Measurements from ENCODE around the gene GPR63.

Gene GPR63

DNA sequence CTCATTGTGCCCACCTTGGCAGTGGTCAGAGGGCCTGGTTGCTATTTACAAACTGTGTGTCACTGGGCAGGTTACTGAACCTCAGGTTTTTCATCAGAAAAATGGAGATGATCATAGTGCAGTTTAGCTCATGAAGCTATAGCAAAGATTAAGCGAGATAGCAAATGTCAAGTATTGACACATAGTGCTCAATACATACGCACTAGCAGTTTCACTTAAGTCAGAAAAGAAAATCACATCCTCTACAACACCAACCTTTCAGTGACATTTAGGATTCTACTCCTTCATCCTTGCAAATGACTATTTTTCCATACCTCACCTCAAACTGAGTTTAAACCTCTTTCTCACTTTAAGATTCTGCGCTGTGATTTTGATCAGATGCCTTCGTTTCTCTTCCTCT lies 16.2 kb downstream of the GPR63 start:
- DNase-seq (ENCODE audit: low read depth in 2 of 2): no peak

DNA sequence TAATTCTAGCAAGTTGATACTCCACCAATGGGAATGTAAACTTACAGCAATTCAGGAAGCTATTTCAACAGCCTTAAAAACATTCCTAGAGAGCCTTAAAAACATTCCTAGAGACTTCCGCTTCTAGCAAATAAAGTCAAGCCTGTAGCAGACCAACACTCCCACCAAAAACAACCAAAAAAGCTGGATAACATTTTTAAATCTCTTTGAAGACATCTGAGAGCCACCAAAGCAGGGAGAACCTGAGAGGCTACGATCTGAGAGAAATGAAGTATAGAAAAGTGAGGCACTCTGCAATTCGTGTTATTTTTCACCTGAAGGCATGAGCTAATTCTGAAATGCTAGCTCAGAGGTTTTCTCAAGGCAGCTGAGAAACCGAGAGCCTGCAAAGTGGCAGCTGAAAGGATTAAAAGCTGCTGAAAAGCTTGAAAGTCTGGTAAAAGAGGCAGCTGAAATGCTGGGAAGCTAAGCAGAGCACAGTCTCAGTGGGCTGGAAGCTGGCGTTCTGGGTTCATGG lies 20.9 kb downstream of the GPR63 start:
- DNase-seq (ENCODE audit: low read depth in 2 of 2): no peak

DNA sequence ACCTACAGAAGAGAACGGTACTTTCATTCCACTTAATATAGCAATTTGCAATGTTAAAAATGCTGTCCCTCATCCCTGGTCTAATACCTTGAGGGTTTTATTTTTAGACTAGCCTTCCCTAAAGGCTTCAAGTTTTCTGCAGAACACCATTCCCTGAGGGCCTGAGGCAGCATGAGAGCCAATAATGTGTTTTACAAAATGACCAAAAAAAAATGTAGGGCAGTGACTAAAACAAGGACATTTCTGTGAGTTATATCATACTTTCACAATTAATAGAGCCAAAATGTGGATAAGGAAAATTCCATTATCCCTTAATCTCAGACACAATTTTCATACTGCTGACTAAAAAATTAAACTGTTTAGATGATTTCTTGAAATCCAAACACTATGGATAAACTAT lies 22.7 kb downstream of the GPR63 start:
- no peak for DNase-seq (ENCODE audit: low read depth in 2 of 2)

DNA sequence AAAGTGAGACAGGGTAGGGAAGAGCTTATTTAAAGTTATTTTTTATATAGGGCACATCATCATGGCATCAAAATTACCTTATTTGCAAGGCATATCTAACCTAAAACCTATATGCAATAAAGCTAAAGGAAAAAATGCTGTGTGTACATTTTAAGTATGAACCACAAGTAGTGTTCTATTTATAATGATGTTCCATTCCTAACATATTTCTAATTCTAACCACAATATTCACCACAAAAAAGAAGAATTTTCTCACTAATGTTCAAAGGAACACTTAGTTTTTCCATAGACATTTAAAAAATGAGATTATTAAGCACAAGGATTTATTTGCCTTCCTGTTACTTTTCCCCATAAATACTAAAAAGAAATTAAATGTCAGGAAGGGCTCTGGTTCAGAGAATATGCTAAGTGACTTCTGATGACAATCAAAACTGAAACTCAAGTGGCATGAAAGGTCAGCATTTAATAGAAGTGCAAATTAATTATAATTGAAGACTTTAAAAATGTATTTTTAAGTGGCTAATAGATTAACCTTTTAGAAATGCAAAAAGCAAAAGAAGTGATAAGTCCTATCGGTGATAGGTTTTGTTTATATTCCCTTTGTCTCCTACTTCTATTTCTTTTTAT lies 25.1 kb downstream of the GPR63 start:
- no peak for DNase-seq (ENCODE audit: low read depth in 2 of 2)

DNA sequence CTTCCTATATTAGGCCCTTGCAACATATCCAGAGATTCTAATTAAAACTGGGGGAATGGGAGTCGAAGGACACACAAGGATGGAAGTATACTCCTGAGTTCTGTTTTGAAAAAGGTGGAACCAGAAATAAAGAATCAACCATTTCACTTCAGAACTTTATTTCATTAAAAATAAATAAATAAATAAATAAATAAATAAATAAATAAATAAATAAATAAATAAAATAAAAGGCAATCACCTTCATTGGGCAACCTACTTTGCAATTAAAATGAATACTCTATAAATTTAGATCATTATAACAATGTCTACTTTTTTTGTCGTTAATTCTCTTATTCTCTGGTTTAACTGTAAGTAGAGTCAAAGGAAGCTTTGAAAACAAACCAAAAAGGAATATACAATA lies 25.6 kb downstream of the GPR63 start:
- no peak for DNase-seq (ENCODE audit: low read depth in 2 of 2)

DNA sequence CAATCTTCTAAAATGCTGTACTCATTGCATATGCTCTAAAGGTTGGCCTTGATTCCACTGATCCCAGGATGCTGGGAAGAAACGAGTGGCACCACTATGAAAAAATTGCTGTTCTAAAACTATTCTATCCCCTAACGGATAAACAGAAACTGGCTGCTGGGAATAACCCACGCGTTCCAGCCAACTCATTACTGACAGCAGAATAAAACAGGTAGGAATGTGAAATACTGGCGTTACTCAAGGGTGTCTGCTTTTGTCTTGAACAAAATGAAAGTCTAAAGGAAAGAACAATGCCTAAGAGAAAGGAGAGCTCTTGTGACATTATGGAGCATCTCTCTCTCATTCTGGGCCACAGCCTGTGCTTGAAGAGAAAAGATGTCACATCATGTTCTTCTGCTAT lies 26.1 kb downstream of the GPR63 start:
- no peak for DNase-seq (ENCODE audit: low read depth in 2 of 2)

DNA sequence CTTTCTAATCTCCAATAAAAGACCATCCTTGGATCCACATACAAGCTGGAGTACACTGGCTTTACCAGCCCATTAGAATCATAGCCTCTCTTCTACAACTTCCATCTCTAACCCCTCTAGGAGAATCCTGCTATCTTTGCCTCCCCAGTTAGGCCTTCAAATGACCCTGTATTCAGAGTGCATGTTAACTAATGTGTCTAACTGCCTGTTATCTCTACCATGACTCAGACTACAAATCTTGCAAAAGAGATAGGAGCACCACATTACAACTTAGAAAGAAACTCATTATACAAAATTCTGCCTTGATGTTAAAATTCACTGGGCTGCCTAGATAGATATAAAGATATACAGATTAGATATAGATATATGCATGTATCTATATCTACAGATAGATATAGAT lies 28.2 kb downstream of the GPR63 start:
- DNase-seq (ENCODE audit: low read depth in 2 of 2): no peak

DNA sequence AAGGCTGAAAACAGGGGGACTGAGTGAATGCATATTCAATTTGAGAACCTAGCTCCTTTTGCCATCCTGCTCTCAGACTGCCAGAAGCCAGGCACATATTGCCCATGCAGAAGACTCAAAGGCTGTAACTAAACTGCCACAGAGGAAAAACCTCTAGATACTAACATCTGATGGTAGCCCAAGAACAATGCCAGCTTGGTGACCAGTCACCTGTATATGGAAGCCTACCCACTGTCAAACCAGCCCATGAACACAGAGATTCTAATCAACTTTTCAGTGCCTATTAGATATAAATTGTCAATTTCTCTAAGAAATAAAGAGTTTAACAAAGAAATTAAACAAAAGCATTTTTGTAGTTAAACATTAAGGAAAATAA lies 34.2 kb downstream of the GPR63 start:
- DNase-seq (ENCODE audit: low read depth in 2 of 2): no peak

DNA sequence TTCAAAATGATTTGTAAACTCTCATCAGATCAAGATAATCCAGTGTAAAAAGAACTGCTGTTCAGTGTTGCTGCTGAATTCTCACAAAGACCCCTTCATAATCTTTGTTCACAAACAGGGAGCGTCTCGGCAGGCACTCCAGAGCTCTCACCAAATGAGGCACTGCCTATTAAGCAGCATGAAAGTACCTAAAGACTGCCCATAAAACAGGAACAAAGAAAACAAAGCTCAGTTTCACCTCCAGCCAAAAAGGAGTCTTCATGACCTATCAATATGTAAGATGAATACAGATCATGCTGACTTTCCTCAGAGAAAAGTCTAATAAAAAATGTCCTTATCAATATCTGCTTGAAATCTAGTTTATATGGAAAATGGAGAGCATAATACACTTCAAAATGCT lies 41.8 kb downstream of the GPR63 start:
- no peak for DNase-seq (ENCODE audit: low read depth in 2 of 2)

DNA sequence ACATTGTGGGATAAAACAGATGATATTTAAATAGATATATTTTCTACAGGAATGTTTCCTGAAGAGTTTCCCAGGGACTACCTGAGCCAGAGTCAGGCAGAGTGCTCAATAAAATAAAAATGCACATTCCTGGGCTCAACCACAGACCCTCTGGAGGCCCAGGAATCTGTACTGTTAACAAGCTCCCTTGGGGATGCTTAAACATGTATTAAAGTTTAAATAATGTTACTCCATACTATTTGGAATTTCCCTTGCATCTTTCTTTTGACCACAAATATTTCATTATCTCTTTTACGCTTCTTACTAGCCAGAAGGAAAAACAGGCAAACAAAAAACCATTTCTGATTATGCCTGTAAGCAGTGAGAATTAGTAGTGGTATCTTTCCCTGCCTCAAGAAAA lies 42.3 kb downstream of the GPR63 start:
- no peak for DNase-seq (ENCODE audit: low read depth in 2 of 2)

DNA sequence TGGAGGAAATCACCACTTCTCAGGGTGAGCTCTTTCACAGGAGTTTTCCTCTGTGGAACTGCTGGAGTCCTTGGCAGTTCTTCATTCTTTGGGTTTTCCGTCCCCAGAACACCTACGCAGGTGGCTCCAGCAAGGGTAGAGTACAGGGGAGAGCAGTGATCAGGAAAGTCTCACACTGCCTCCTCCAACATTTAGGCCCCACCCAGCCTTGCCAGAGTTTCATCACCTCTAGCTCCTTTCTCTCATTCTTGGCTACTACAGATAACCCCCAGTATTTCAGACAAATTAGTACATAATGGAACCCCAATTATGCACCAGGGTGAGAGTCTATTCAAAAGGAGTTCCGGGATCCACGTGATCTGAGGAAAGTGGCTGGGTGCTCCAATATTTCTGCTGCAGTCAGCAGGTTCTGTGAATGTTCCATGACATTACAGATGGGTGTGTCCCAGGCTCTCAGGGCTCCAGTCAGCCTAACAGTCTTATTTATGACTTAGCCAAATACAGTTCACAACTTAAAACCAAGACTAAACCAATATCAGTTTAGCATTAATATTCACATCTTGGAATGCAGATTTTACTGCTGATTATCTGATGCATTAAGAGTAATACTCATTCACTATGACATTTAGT lies 44.6 kb downstream of the GPR63 start:
- DNase-seq (ENCODE audit: low read depth in 2 of 2): no peak

DNA sequence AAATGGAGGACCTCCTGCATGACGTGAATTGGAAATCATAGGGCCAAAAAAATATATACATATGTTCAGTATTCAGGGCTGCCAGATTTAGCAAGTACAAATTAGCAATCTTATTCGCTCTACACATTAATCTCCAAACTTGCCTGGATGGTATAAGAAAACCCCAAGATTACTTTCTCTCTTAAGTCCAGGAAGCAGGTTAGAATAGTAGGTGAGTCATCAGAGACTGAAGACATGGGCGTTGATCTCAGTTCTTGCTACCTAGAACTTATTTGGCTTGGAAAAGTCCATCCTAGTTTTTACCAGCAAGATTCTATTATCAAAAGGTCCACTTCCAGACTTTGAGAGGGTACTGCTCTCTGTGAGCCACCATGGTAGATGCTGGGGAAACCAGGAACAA lies 47.4 kb downstream of the GPR63 start:
- DNase-seq (ENCODE audit: low read depth in 2 of 2): no peak

DNA sequence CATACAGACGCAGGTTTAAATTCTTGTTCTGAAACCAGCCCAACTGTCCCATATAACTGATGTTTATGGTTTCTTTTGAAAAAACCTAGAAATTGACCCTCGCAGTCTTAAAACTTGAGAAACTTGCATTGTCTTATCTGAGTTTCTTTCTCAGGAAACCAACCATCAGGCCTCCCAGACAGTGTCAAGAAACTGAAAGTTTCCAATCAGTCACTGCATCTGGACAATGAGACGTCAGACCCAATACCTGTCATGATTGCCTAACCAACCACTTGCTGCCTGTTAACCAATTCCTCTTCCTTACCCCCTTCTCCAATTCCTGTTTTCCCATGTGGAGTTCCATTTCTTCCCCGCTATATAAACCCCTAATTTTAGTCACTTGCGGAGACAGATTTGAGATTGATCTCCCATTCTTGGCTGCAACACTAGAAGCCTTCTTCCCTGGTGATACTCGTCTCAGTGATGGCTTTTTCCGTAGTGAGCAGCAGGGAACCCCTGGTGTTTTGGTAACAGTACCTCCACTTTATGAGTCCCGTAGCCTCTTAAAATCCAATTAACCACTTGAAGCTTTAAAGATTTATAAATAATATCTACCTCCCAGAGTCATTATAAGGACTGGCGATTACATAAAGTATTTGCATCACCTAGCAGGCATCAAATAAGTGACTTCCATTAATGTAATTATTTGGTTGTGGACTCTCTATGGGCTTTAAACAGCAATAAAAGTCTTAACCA lies 49.3 kb downstream of the GPR63 start:
- no peak for DNase-seq (ENCODE audit: low read depth in 2 of 2)

DNA sequence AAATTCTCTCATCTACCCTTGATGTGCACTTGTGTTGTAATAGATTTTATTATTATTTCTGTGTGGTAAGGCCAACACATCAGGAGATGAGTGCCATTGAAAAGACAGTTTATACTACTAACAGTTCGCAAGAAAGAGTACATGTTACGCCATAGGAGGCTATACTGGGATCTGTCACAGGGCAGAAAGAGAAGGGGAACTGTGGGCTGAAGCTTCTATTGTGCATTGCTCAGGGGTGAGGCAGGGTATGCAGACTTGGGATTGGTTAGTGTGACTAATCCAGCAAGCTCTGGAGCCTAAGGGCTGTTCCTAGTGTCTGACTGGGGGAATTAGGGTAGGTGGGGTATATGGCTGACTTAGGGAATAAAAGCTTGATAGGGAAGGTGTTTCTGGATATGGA lies 50.9 kb downstream of the GPR63 start:
- no peak for DNase-seq (ENCODE audit: low read depth in 2 of 2)

DNA sequence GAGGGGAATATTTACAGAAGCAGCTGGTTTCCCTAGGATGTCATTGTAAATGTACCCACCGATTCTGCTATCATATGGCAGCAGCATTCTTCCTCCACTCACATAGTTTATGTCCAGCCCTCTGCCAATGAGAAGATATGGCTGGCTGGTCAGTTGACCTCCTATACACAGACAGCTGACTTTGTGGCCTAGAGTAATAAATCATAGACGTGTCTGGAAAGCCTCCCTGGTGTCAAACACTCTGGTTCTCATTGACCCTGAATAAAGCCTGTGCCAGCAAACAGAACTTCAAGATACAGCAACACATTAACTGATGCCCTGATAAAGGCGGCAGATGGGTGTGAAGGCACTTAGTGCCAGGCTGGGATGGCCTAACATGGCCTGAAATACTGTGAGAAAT lies 52.6 kb downstream of the GPR63 start:
- no peak for DNase-seq (ENCODE audit: low read depth in 2 of 2)

DNA sequence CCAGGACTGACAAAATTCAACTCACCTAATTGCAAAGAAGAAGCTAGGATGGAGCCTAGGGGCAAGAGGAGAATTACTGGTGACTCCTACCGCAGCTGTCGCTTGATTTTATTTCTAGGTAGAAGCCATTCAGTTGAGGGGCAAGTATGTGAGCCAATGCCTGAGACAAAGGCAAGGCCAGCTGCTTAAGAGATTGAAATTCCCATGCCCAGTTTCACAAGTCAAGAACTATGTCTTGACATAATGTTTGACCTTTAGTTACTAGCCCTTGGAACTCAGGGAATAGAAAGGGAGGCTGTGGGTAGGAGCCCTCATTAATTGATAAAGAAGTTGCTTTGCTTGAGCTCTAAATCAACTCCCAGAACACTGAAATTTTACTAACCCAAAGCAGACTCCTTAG lies 54.0 kb downstream of the GPR63 start:
- DNase-seq (ENCODE audit: low read depth in 2 of 2): no peak

DNA sequence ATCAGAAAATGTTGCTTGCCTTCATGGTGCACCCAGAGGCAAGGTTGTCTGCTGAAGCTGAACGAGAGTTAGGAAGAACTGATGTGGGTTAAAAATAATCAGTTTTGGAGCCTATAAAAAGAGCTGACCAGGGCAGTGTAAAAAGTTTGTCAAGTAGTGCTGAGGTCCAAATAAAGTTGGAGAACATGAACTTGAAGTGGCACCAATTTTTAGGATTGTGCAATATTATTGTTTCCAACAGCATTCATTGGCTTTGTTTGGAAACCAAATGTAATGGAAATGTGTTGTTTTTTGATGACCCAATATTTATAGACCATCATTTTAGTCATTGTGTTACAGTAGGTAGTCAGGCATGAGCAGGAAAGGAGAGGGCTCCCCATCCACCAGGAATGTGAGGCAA lies 55.7 kb downstream of the GPR63 start:
- DNase-seq (ENCODE audit: low read depth in 2 of 2): no peak

DNA sequence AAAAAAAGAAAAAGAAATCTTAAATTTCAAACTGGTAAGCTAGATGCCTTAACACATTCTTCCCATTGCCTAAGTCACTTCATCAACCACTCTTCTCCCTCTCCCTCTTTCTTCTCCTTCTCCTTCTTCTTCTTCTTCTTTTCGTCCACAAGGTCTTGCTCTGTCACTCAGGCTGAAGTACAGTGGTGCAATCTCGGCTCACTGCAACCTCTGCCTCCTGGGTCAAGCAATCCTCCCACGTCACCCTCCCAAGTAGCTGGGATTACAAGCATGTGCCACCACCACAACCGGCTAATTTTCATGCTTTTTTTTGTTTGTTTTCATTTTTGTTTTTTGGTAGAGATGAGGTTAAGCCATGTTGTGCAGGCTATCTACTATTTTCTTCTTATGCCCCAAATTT lies 60.2 kb downstream of the GPR63 start:
- DNase-seq (ENCODE audit: low read depth in 2 of 2): no peak

DNA sequence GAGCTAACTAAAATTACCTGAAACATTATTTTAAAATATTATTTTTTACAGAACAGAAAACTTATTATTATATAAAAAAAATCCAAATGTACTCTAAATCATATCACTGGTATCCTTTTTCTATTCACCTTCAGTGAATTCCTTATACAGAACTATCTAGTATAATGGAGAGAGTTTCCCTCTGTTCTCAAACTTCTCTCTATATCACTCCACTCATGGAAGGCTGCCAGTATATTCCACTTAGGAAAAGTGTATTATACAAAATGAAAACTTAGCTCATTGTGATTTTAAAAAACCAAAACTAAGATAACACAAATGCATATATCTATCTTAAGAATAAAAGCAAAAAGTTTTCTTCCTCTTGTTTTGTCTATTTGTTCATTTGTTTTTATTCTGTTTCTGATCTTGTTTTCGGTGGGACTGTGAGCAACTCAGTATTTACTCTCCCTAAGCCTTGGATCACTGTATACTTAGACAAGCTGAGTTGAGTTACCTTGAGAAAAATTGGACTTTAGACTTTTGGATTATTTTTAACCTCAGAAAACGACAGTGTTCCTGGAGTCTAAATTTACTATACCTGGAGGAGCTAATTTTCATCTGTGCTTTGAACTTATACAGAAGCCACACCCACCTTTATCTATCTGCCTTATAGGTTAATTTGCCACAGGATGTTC lies 61.4 kb downstream of the GPR63 start:
- DNase-seq (ENCODE audit: low read depth in 2 of 2): no peak

DNA sequence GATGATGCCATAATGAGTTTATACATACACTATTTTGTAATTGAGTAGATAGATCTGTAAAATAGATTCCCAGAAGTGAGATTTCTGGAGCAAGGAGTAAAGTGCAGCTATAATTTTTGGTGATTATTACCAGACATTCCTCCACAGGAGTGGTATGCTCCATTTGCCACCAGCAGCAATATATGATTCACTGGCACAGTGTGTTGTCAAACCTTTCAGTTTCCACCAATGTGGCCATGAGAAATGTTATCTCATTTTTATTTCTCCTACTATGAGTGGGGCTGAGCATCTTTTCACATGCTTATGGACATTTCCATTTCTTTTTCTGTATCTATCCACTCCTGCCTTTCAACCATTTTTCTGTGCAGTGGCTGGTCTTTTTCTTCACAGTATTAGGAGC lies 70.5 kb downstream of the GPR63 start:
- no peak for DNase-seq (ENCODE audit: low read depth in 2 of 2)

DNA sequence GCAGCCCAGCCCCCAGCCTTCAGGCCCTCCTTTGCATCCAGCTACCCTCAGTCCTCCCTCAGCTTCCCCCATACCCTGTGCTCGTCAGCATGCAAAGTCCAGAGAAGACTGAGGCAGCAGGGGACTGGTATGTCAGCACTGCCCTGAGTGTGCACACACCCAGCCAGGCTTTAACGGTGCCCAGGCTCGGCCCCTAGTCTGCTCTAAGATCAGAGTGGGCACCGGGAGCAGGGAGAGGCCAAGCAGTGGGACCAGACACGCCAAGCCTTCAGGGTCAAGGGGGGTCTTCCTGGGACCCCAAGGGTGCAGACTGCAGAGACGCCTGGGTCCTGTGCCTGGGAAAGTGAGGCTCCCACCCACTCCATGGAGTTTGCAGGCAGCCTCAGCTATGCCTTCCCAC lies 74.7 kb downstream of the GPR63 start:
- no peak for DNase-seq (ENCODE audit: low read depth in 2 of 2)

DNA sequence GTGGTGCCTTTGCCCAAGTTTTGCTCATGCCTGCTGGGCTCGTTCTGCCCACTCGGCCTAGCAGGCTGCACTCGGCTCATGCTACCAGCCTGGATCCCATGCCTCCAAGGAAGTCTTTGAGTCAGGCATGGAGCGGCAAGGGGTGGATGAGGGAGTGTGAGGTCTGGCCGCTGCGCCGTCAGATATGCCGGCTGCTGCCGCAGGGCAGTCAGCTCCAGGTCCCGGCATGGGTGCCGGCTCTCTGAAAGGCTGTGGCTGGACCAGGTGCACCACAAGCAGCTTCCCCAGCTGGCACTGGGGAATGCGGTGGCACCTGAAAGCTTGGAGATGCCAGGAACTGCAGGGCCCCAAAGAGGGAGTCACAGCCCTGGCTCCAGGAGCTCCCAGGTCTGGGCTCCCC lies 75.5 kb downstream of the GPR63 start:
- no peak for DNase-seq (ENCODE audit: low read depth in 2 of 2)

Data from stimulated activated CD4-positive, alpha-beta T cell treated with anti-CD3 and anti-CD28 coated beads, Interleukin-12 subunit alpha, Interleukin-12 subunit beta, amount 100 ng/mL, for 24 hours (primary cell).